ENCODE results near the gene CTNND2.

CTNND2 gene

GRCh38 chr5:11043881-11044280 is 860.4 kb downstream of the CTNND2 start:
- H3K27ac ChIP-seq (ENCODE audit: low read length), result no peak overlapping the region
- TF ChIP-seq EZH2 (IDR thresholded peaks at IDR 0.05; ENCODE audit: borderline replicate concordance, low read depth, low read length, severe bottlenecking), result no peak
- TF ChIP-seq CTCF (IDR thresholded peaks at IDR 0.05; ENCODE audit: borderline replicate concordance, extremely low read depth, low read length, poor library complexity, severe bottlenecking), result no peak
- H3K79me2 ChIP-seq (ENCODE audit: insufficient read depth, low read length), result no peaks in the 10 kb centered on the region
- no peak for ATAC-seq (ENCODE audit: insufficient read depth, low read depth)
- H3K9ac ChIP-seq (ENCODE audit: low read depth, low read length), result no peak overlapping the region
- H3K4me2 ChIP-seq (ENCODE audit: insufficient read depth, low read length), result no peak overlapping the region
- no peaks in the 10 kb centered on the region for H4K20me1 ChIP-seq (ENCODE audit: insufficient read depth, low read length)
- H3K27me3 ChIP-seq (ENCODE audit: insufficient read depth, low read length, poor library complexity), result no peaks in the 10 kb centered on the region
- H3K4me1 ChIP-seq (ENCODE audit: insufficient read depth, low read length), result no peaks in the 10 kb centered on the region
- DNase-seq, result no peak
- no peaks in the 10 kb centered on the region for H3K36me3 ChIP-seq (ENCODE audit: insufficient read depth, low read length)
- H2AFZ ChIP-seq (ENCODE audit: low read depth, low read length), result no peak overlapping the region
- no peak overlapping the region for H3K4me3 ChIP-seq (ENCODE audit: low read depth in 1 of 2, low read length in 2 of 2)
- H3K9me3 ChIP-seq (ENCODE audit: insufficient read depth, low read length, severe bottlenecking), result no peaks in the 10 kb centered on the region

- Histone ChIP-seq H3K4me1 (ENCODE audit: insufficient read depth, low read length) (no peaks in the 10 kb centered on the region), H3K27ac (ENCODE audit: low read length) (no peak overlapping the region), H3K4me2 (ENCODE audit: insufficient read depth, low read length) (no peak overlapping the region), H4K20me1 (ENCODE audit: insufficient read depth, low read length) (no peaks in the 10 kb centered on the region), H3K36me3 (ENCODE audit: insufficient read depth, low read length) (no peaks in the 10 kb centered on the region), H3K4me3 (ENCODE audit: low read depth in 1 of 2, low read length in 2 of 2) (no peak overlapping the region), H3K9me3 (ENCODE audit: insufficient read depth, low read length, severe bottlenecking) (no peaks in the 10 kb centered on the region), H3K9ac (ENCODE audit: low read depth, low read length) (no peak overlapping the region), H3K79me2 (ENCODE audit: insufficient read depth, low read length) (no peaks in the 10 kb centered on the region), H3K27me3 (ENCODE audit: insufficient read depth, low read length, poor library complexity) (no peaks in the 10 kb centered on the region), H2AFZ (ENCODE audit: low read depth, low read length) (no peak overlapping the region)
- DNase-seq, result no peak
- no peak for ATAC-seq (ENCODE audit: insufficient read depth, low read depth)
- no peak for TF ChIP-seq EZH2 (IDR thresholded peaks at IDR 0.05; ENCODE audit: borderline replicate concordance, low read depth, low read length, severe bottlenecking)
- TF ChIP-seq CTCF (IDR thresholded peaks at IDR 0.05; ENCODE audit: borderline replicate concordance, extremely low read depth, low read length, poor library complexity, severe bottlenecking), result no peak
Measured at GRCh38 chr5:11040345-11040744, 863.9 kb downstream of the CTNND2 start.

GRCh38 chr5:11038772-11039171 is 865.5 kb downstream of the CTNND2 start:
- Histone ChIP-seq H3K4me3 (ENCODE audit: low read depth in 1 of 2, low read length in 2 of 2) (no peak overlapping the region), H3K27me3 (ENCODE audit: insufficient read depth, low read length, poor library complexity) (no peaks in the 10 kb centered on the region), H3K4me2 (ENCODE audit: insufficient read depth, low read length) (no peak overlapping the region), H3K36me3 (ENCODE audit: insufficient read depth, low read length) (no peaks in the 10 kb centered on the region), H3K9me3 (ENCODE audit: insufficient read depth, low read length, severe bottlenecking) (no peaks in the 10 kb centered on the region), H4K20me1 (ENCODE audit: insufficient read depth, low read length) (no peaks in the 10 kb centered on the region), H3K9ac (ENCODE audit: low read depth, low read length) (no peak overlapping the region), H3K27ac (ENCODE audit: low read length) (no peak overlapping the region), H3K79me2 (ENCODE audit: insufficient read depth, low read length) (no peaks in the 10 kb centered on the region), H3K4me1 (ENCODE audit: insufficient read depth, low read length) (no peaks in the 10 kb centered on the region), H2AFZ (ENCODE audit: low read depth, low read length) (no peak overlapping the region)
- no peak for DNase-seq
- TF ChIP-seq CTCF (IDR thresholded peaks at IDR 0.05; ENCODE audit: borderline replicate concordance, extremely low read depth, low read length, poor library complexity, severe bottlenecking) (no peak), EZH2 (IDR thresholded peaks at IDR 0.05; ENCODE audit: borderline replicate concordance, low read depth, low read length, severe bottlenecking) (no peak)
- no peak for ATAC-seq (ENCODE audit: insufficient read depth, low read depth)

GRCh38 chr5:11037941-11038340 is 866.3 kb downstream of the CTNND2 start:
- H3K4me1 ChIP-seq (ENCODE audit: insufficient read depth, low read length), result no peaks in the 10 kb centered on the region
- no peaks in the 10 kb centered on the region for H3K9me3 ChIP-seq (ENCODE audit: insufficient read depth, low read length, severe bottlenecking)
- no peak overlapping the region for H3K4me3 ChIP-seq (ENCODE audit: low read depth in 1 of 2, low read length in 2 of 2)
- no peak overlapping the region for H2AFZ ChIP-seq (ENCODE audit: low read depth, low read length)
- no peaks in the 10 kb centered on the region for H3K79me2 ChIP-seq (ENCODE audit: insufficient read depth, low read length)
- TF ChIP-seq EZH2 (IDR thresholded peaks at IDR 0.05; ENCODE audit: borderline replicate concordance, low read depth, low read length, severe bottlenecking), result no peak
- TF ChIP-seq CTCF (IDR thresholded peaks at IDR 0.05; ENCODE audit: borderline replicate concordance, extremely low read depth, low read length, poor library complexity, severe bottlenecking), result no peak
- no peak overlapping the region for H3K27ac ChIP-seq (ENCODE audit: low read length)
- no peak overlapping the region for H3K4me2 ChIP-seq (ENCODE audit: insufficient read depth, low read length)
- no peak for ATAC-seq (ENCODE audit: insufficient read depth, low read depth)
- no peaks in the 10 kb centered on the region for H4K20me1 ChIP-seq (ENCODE audit: insufficient read depth, low read length)
- no peaks in the 10 kb centered on the region for H3K27me3 ChIP-seq (ENCODE audit: insufficient read depth, low read length, poor library complexity)
- no peaks in the 10 kb centered on the region for H3K36me3 ChIP-seq (ENCODE audit: insufficient read depth, low read length)
- H3K9ac ChIP-seq (ENCODE audit: low read depth, low read length), result no peak overlapping the region
- DNase-seq, result no peak

Data from DND-41 (cell line).